ENCODE measurements around the gene FAM240A.

GRCh38 chr3:46566040-46566641, 46.2 kb upstream of the FAM240A start, which contains the start of gene LRRC2:
- no peak for TF ChIP-seq FOXP2 (optimal IDR thresholded peaks at IDR 0.05; ENCODE audit: control extremely low read depth, extremely low read length, insufficient read depth)
- no peak for TF ChIP-seq POLR2AphosphoS5 (IDR thresholded peaks at IDR 0.05; ENCODE audit: borderline replicate concordance, low read depth, low read length)

All from SK-N-MC (cell line).